K562 (cell line): ENCODE results near the gene RAB3C. TPM values are rescaled to one million over a fixed set of nuclear protein-coding genes. Genes with fewer than 3 reads are reported as not detected.

Experiments used
- ATAC-seq: fragments of 200-7000 bp; cut with Tn5 transposase; 3 replicates; pipeline ENCODE4 v1.9.1; 2020; ENCODE audit warnings: moderate library complexity
- BruUV-seq: library from RNA; stranded (reverse); fragments of 400-500 nt; replicated peaks from 2 replicates; lab custom pipeline; 2021; lab: Mats Ljungman, UMichigan
- CTCF ChIA-PET: fragments of 300-600 bp; formaldehyde crosslinking; extraction: SDS; loops from one replicate; lab custom pipeline; 2021; ENCODE audit warnings: low intra/inter-chr PET ratio; lab: Yijun Ruan, JAX
- POLR2A ChIA-PET: fragments of 300-600, 350-650 bp; sonication (Branson Sonifier 250); formaldehyde crosslinking; extraction: SDS; loops from one replicate; lab custom pipeline; 2021; ENCODE audit warnings: antibody characterized with exemption, inconsistent platforms; lab: Yijun Ruan, JAX
- DNase-seq, 4 experiments: peaks; one replicate each; pipeline versions ENCODE4 v3.0.0 to v3.0.0-alpha.2; 2011 to 2018; ENCODE audit warnings: low spot score in 3 of 4, mixed read lengths in 3 of 4; ENCODE audit errors: extremely low read depth in 1 of 4
- FAIRE-seq: peaks from 2 replicates; lab custom pipeline; 2011; peaks lifted over from hg19 to GRCh38; lab: Jason Lieb, UNC
- H2AFZ ChIP-seq: 2 replicates; pipeline ENCODE4 v1.6.0; 2011; ENCODE audit warnings: low read depth, low read length, control low read depth, inconsistent platforms
- H3K27ac ChIP-seq: fragments of 200-600 bp; 3 replicates; pipeline ENCODE4 v1.8.0; 2011; ENCODE audit warnings: low read depth, mild to moderate bottlenecking, control low read depth, inconsistent platforms, low read length, moderate library complexity, mixed read lengths; ENCODE audit errors: extremely low read depth
- H3K27me3 ChIP-seq, 2 experiments: fragments of 300-600 bp in 1 of 2; 2 replicates in 1 of 2; 3 replicates in 1 of 2; pipeline versions ENCODE4 v1.6.0 to v1.8.0; 2011; ENCODE audit warnings: inconsistent platforms in 2 of 2, low read length in 2 of 2, mild to moderate bottlenecking in 1 of 2, mixed read lengths in 1 of 2, moderate library complexity in 1 of 2; ENCODE audit not compliant: control insufficient read depth in 2 of 2, insufficient read depth in 2 of 2
- H3K36me3 ChIP-seq: fragments of 300-600 bp; 3 replicates; pipeline ENCODE4 v1.8.0; 2011; ENCODE audit warnings: mild to moderate bottlenecking, low read length, inconsistent platforms; ENCODE audit not compliant: control insufficient read depth, insufficient read depth
- H3K4me1 ChIP-seq, 2 experiments: fragments of 200-600 bp in 1 of 2; replicated peaks in 1 of 2; 2 replicates in 1 of 2; 3 replicates in 1 of 2; pipeline versions ENCODE4 v1.5.1 to v1.8.0; 2011; ENCODE audit warnings: inconsistent platforms in 2 of 2, low read length in 2 of 2, mild to moderate bottlenecking in 1 of 2, mixed read lengths in 1 of 2, moderate library complexity in 1 of 2; ENCODE audit not compliant: control insufficient read depth in 2 of 2, insufficient read depth in 2 of 2
- H3K4me2 ChIP-seq: 2 replicates; pipeline ENCODE4 v1.6.1; 2011; ENCODE audit warnings: low read length, control low read depth, inconsistent platforms, mixed read lengths; ENCODE audit not compliant: insufficient read depth
- H3K4me3 ChIP-seq: fragments of 200-600 bp; sonication (generic), shearing (Covaris generic); 2 replicates; pipeline ENCODE4 v1.5.1; 2016; ENCODE audit warnings: control low read depth, inconsistent platforms
- H3K79me2 ChIP-seq: fragments of 200-600 bp; 3 replicates; pipeline ENCODE4 v1.8.0; 2011; ENCODE audit warnings: low read length, inconsistent platforms; ENCODE audit not compliant: control insufficient read depth, insufficient read depth
- H3K9ac ChIP-seq, 2 experiments: 2 replicates each; pipeline versions ENCODE4 v1.6.0 to v1.6.1; 2011; ENCODE audit warnings: low read depth in 2 of 2, low read length in 2 of 2, control low read depth in 1 of 2, inconsistent platforms in 1 of 2, mild to moderate bottlenecking in 1 of 2, mixed read lengths in 1 of 2; ENCODE audit not compliant: insufficient read depth in 1 of 2
- H3K9me1 ChIP-seq: one replicate; pipeline ENCODE4 v1.6.0; 2011; ENCODE audit warnings: inconsistent platforms, mild to moderate bottlenecking, low read length, moderate library complexity; ENCODE audit not compliant: control insufficient read depth, insufficient read depth
- H3K9me3 ChIP-seq: replicated peaks from 2 replicates; pipeline ENCODE4 v1.5.1; 2011; ENCODE audit warnings: low read depth, low read length, inconsistent platforms; ENCODE audit not compliant: control insufficient read depth, insufficient read depth
- H4K20me1 ChIP-seq: replicated peaks from 2 replicates; pipeline ENCODE4 v1.6.1; 2011; ENCODE audit warnings: low read length, inconsistent platforms, mixed read lengths; ENCODE audit not compliant: control insufficient read depth, insufficient read depth
- CBX2 ChIP-seq: fragments of 200-600 bp; sonication (generic); IDR thresholded peaks from one replicate; pipeline ENCODE4 v1.6.1; 2012; ENCODE audit warnings: mild to moderate bottlenecking, low read length, inconsistent platforms; ENCODE audit not compliant: insufficient read depth, poor library complexity, severe bottlenecking
- GTF2E2 ChIP-seq: fragments of 200-800 bp; sonication (Bioruptor generic); IDR thresholded peaks from 2 replicates; pipeline ENCODE4 v1.6.1; 2016; ENCODE audit warnings: missing genetic modification characterization, missing compliant biosample characterization
- HSF4 ChIP-seq: fragments of 250-450 bp; sonication (Bioruptor Pico); IDR thresholded peaks from 2 replicates; pipeline ENCODE4 v2.1.2; 2022; ENCODE audit warnings: mild to moderate bottlenecking, moderate library complexity, borderline replicate concordance
- IRF2 ChIP-seq: sonication (generic); formaldehyde crosslinking; IDR thresholded peaks from 2 replicates; pipeline ENCODE4 v1.8.1; 2022; ENCODE audit warnings: mild to moderate bottlenecking, missing genetic modification reagents
- MCM5 ChIP-seq: fragments of 450-650 bp; IDR thresholded peaks from 2 replicates; pipeline ENCODE4 v1.6.1; 2016; ENCODE audit warnings: low read depth
- NFXL1 ChIP-seq: fragments of 450-650 bp; formaldehyde crosslinking; IDR thresholded peaks from 2 replicates; pipeline ENCODE4 v1.4.0; 2021; ENCODE audit warnings: mild to moderate bottlenecking
- PATZ1 ChIP-seq: fragments of 250-450 bp; sonication (Bioruptor Pico); IDR thresholded peaks from 2 replicates; pipeline ENCODE4 v1.5.0; 2020; ENCODE audit warnings: mild to moderate bottlenecking, borderline replicate concordance
- POLR3G ChIP-seq: IDR thresholded peaks from 2 replicates; pipeline ENCODE4 v1.6.1; 2011; ENCODE audit not compliant: insufficient read length, insufficient replicate concordance; ENCODE audit errors: extremely low read depth
- SRSF1 ChIP-seq: fragments of 200-400 bp; formaldehyde crosslinking; IDR thresholded peaks from 2 replicates; pipeline ENCODE4 v1.6.1; 2017; ENCODE audit warnings: mild to moderate bottlenecking, low read depth, low read length, moderate library complexity
- STAT5A ChIP-seq: IDR thresholded peaks from 2 replicates; pipeline ENCODE4 v1.6.1; 2012; ENCODE audit warnings: low read length, inconsistent platforms, borderline replicate concordance
- U2AF1 ChIP-seq: fragments of 200-400 bp; formaldehyde crosslinking; optimal IDR thresholded peaks from 2 replicates; pipeline ENCODE3; 2017; ENCODE audit warnings: mild to moderate bottlenecking, low read depth, low read length, moderate library complexity
- ZFPM2 ChIP-seq: fragments of 250-450 bp; sonication (Bioruptor Pico); IDR thresholded peaks from 2 replicates; pipeline ENCODE4 v1.5.1; 2022; ENCODE audit warnings: mild to moderate bottlenecking
- ZNF584 ChIP-seq: fragments of 200-800 bp; sonication (Bioruptor generic); IDR thresholded peaks from 2 replicates; pipeline ENCODE4 v1.6.1; 2016; ENCODE audit warnings: low read depth, mild to moderate bottlenecking, missing genetic modification characterization, missing compliant biosample characterization
- WGBS: fragments of 100-300 bp; shearing (Covaris generic); methylation state at CpG from one replicate; pipeline ENCODE4 v1.1.6; 2016; ENCODE audit warnings: low coverage, mixed read lengths; ENCODE audit not compliant: insufficient coverage; ENCODE audit errors: missing lambda C conversion rate; 5-methylcytosine and 5-hydroxymethylcytosine counted together
- in situ Hi-C: fragments of 300-500 bp; cut with MboI; formaldehyde crosslinking; loops from 4 replicates; pipeline ENCODE4 v1.15.0; 2018; ENCODE audit warnings: inconsistent platforms, mixed read lengths
- intact Hi-C: fragments of 100-400 bp; cut with micrococcal nuclease; formaldehyde crosslinking; loops from 2 replicates; pipeline ENCODE4 v1.14.2; 2022
- polyA plus RNA-seq, 8 experiments: library from polyadenylated mRNA; depleted of rRNA in 4 of 8; stranded (reverse) in 5 of 8; unstranded in 3 of 8; fragments of >200 nt; fragmentation: Nextera tagmentation in 2 of 8; fragmentation: Illumina TruSeq in 1 of 8; extraction: Ambion mirVana in 2 of 8; extraction: Trizol in 1 of 8; gene quantifications; 2 replicates each; pipeline versions ENCODE4 v1.2.1 to v1.2.3, GENCODE V29; 2011 to 2014; ENCODE audit warnings: inconsistent platforms in 1 of 8, missing spikeins in 1 of 8
- total RNA-seq, 7 experiments: library from RNA; depleted of rRNA in 6 of 7; stranded (reverse); fragments of >200 nt in 6 of 7; fragmentation: Illumina TruSeq in 2 of 7; extraction: Trizol in 2 of 7; gene quantifications; 2 replicates each; pipeline versions ENCODE4 v1.2.1 to v1.2.3, GENCODE V29; 2011 to 2021; ENCODE audit warnings: low replicate concordance in 1 of 7

RAB3C gene
- total and polyA plus RNA-seq, 9 of the 15 experiments (the other 6 are each of a cell fraction or from before 2014, with no cell fraction given): not detected

GRCh38 chr5:58703925-58704555, 121.2 kb downstream of the RAB3C start:
- no peaks in the 10 kb centered on the region for H3K79me2 ChIP-seq
- no peak overlapping the region for H2AFZ ChIP-seq
- intact Hi-C loops (no loop called here), in situ Hi-C loops (no loop called here)
- no peaks in the 10 kb centered on the region for H3K36me3 ChIP-seq
- no peaks in the 10 kb centered on the region for H4K20me1 ChIP-seq
- ATAC-seq (no peak), DNase-seq (no peak)
- H3K4me3 ChIP-seq: no peak overlapping the region
- 0% methylated on average over 3 of the region's 3 CpGs for WGBS
- H3K4me2 ChIP-seq: no peak overlapping the region
- no peak for TF ChIP-seq STAT5A
- TF ChIP-seq NFXL1 (CRISPR knock-in tag): no peak
- TF ChIP-seq CBX2: no peak
- TF ChIP-seq, all 486 proteins: peak for 0
- Histone ChIP-seq H3K4me1 (no peaks in the 10 kb centered on the region), H3K9ac (no peak overlapping the region), H3K9me1 (no peaks in the 10 kb centered on the region), H3K27me3 (no peaks in the 10 kb centered on the region), H3K9me3 (no peaks in the 10 kb centered on the region), H3K27ac (no peak overlapping the region)
- CTCF ChIA-PET: no interaction called here
- FAIRE-seq: no peak
- POLR2A ChIA-PET: no interaction called here
- BruUV-seq: no TSS peak

GRCh38 chr5:58706736-58707135, 123.9 kb downstream of the RAB3C start:
- intact Hi-C loops (no loop called here), in situ Hi-C loops (no loop called here)
- 4% methylated on average over 3 of the region's 3 CpGs for WGBS
- Histone ChIP-seq H3K9me3 (no peaks in the 10 kb centered on the region), H2AFZ (no peak overlapping the region), H3K4me1 (no peaks in the 10 kb centered on the region), H3K79me2 (no peaks in the 10 kb centered on the region), H3K4me2 (no peak overlapping the region), H3K36me3 (no peaks in the 10 kb centered on the region), H3K9ac (no peak overlapping the region), H3K27ac (no peak overlapping the region), H4K20me1 (no peaks in the 10 kb centered on the region), H3K4me3 (no peak overlapping the region), H3K9me1 (no peaks in the 10 kb centered on the region), H3K27me3 (no peaks in the 10 kb centered on the region)
- FAIRE-seq: no peak
- no peak for ATAC-seq
- DNase-seq: no peak
- BruUV-seq: no TSS peak
- ChIA-PET CTCF (no interaction called here), POLR2A (no interaction called here)
- no peak for TF ChIP-seq SRSF1
- TF ChIP-seq HSF4 (CRISPR knock-in tag): no peak
- no peak for TF ChIP-seq IRF2 (CRISPR knock-in tag)
- TF ChIP-seq ZFPM2 (CRISPR knock-in tag): no peak
- no peak for TF ChIP-seq GTF2E2 (tag)
- no peak for TF ChIP-seq ZNF584
- TF ChIP-seq PATZ1: no peak
- TF ChIP-seq MCM5: no peak
- no peak for TF ChIP-seq U2AF1
- no peak for TF ChIP-seq POLR3G
